ENCODE results near the gene TPT1. TPM values are rescaled to one million over a fixed set of nuclear protein-coding genes. Genes with fewer than 3 reads are reported as not detected.

The TPT1 gene
- total RNA-seq, 1 experiment from 2014 or later: 3,611 TPM

- H3K4me3 ChIP-seq (ENCODE audit: low read depth, low read length): no peak overlapping the region
- no peaks in the 10 kb centered on the region for H3K36me3 ChIP-seq (ENCODE audit: control insufficient read depth, insufficient read depth, low read length)
- no TSS peak for BruUV-seq (replicated peaks)
- Mint-ChIP-seq H3K4me1 (ENCODE audit: low read depth, unreplicated experiment) (peaks cover 14% of the 10 kb centered on the region), H3K27me3 (ENCODE audit: insufficient read depth, unreplicated experiment) (no peaks in the 10 kb centered on the region), H3K4me3 (ENCODE audit: unreplicated experiment) (no peak overlapping the region), H3K27ac (ENCODE audit: unreplicated experiment) (peak overlapping the region; percentile 54), H3K9me3 (ENCODE audit: unreplicated experiment) (peaks cover 25% of the 10 kb centered on the region), H3K36me3 (ENCODE audit: insufficient read depth, unreplicated experiment) (peaks cover 18% of the 10 kb centered on the region)
- ChIA-PET POLR2A (no interaction called here), CTCF (no interaction called here)
- H3K27me3 ChIP-seq (replicated peaks; ENCODE audit: control insufficient read depth, insufficient read depth, low read length): no peaks in the 10 kb centered on the region
- H3K9me3 ChIP-seq: no peaks in the 10 kb centered on the region
- intact Hi-C loops (cut with micrococcal nuclease; ENCODE audit: unreplicated experiment): no loop called here
- peaks cover 4% of the 10 kb centered on the region; the same call in 1 of the 2 replicates for H3K4me1 ChIP-seq
- no peak for DNase-seq
- TF ChIP-seq CTCF (IDR thresholded peaks at IDR 0.05; ENCODE audit: insufficient read depth in 1 of 2, low read depth in 1 of 2, low read length in 1 of 2, severe bottlenecking in 1 of 2, unreplicated experiment in 1 of 2): no peak
These were observed 24.0 kb upstream of the TPT1 start for GRCh38 chr13:45364876-45365557.

GRCh38 chr13:45362939-45363338, 22.0 kb upstream of the TPT1 start:
- Histone ChIP-seq H3K9me3 (no peaks in the 10 kb centered on the region), H3K27me3 (replicated peaks; ENCODE audit: control insufficient read depth, insufficient read depth, low read length) (no peaks in the 10 kb centered on the region), H3K36me3 (ENCODE audit: control insufficient read depth, insufficient read depth, low read length) (no peaks in the 10 kb centered on the region), H3K4me3 (ENCODE audit: low read depth, low read length) (no peak overlapping the region), H3K4me1 (peaks cover 4% of the 10 kb centered on the region; the same call in 1 of the 2 replicates)
- no TSS peak for BruUV-seq (replicated peaks)
- peak in 1 of 2 experiments; percentile 37 for TF ChIP-seq CTCF (IDR thresholded peaks at IDR 0.05; ENCODE audit: insufficient read depth in 1 of 2, low read depth in 1 of 2, low read length in 1 of 2, severe bottlenecking in 1 of 2, unreplicated experiment in 1 of 2)
- no peaks in the 10 kb centered on the region for H3K27me3 Mint-ChIP-seq (ENCODE audit: insufficient read depth, unreplicated experiment)
- ChIA-PET POLR2A (no interaction called here), CTCF (interaction anchor here (1.0 to 1.1 kb wide), 2 partner anchors 22 to 31 kb away, joined by 3 read pairs; partner anchors contain the start of gene TPT1)
- peaks cover 25% of the 10 kb centered on the region for H3K9me3 Mint-ChIP-seq (ENCODE audit: unreplicated experiment)
- DNase-seq: peak in 1 of 2 experiments; percentile 30
- intact Hi-C loops (cut with micrococcal nuclease; ENCODE audit: unreplicated experiment): no loop called here
- H3K27ac Mint-ChIP-seq (ENCODE audit: unreplicated experiment): peak overlapping the region; percentile 53
- peaks cover 14% of the 10 kb centered on the region for H3K4me1 Mint-ChIP-seq (ENCODE audit: low read depth, unreplicated experiment)
- peaks cover 18% of the 10 kb centered on the region for H3K36me3 Mint-ChIP-seq (ENCODE audit: insufficient read depth, unreplicated experiment)
- no peak overlapping the region for H3K4me3 Mint-ChIP-seq (ENCODE audit: unreplicated experiment)

- Mint-ChIP-seq H3K9me3 (ENCODE audit: unreplicated experiment) (peaks cover 25% of the 10 kb centered on the region), H3K27ac (ENCODE audit: unreplicated experiment) (peak overlapping the region; percentile 53), H3K4me3 (ENCODE audit: unreplicated experiment) (no peak overlapping the region), H3K27me3 (ENCODE audit: insufficient read depth, unreplicated experiment) (no peaks in the 10 kb centered on the region), H3K36me3 (ENCODE audit: insufficient read depth, unreplicated experiment) (peaks cover 20% of the 10 kb centered on the region), H3K4me1 (ENCODE audit: low read depth, unreplicated experiment) (peaks cover 14% of the 10 kb centered on the region)
- H3K36me3 ChIP-seq (ENCODE audit: control insufficient read depth, insufficient read depth, low read length): 0 out of 2 replicates have a peak, but pooled peaks cover 1% of the 10 kb centered on the region
- BruUV-seq (replicated peaks): no TSS peak
- no peaks in the 10 kb centered on the region for H3K27me3 ChIP-seq (replicated peaks; ENCODE audit: control insufficient read depth, insufficient read depth, low read length)
- H3K4me1 ChIP-seq: peaks cover 4% of the 10 kb centered on the region; the same call in 1 of the 2 replicates
- CTCF ChIA-PET: no interaction called here
- POLR2A ChIA-PET: no interaction called here
- H3K4me3 ChIP-seq (ENCODE audit: low read depth, low read length): no peak overlapping the region
- intact Hi-C loops (cut with micrococcal nuclease; ENCODE audit: unreplicated experiment): no loop called here
- no peak for TF ChIP-seq CTCF (IDR thresholded peaks at IDR 0.05; ENCODE audit: insufficient read depth in 1 of 2, low read depth in 1 of 2, low read length in 1 of 2, severe bottlenecking in 1 of 2, unreplicated experiment in 1 of 2)
- no peaks in the 10 kb centered on the region for H3K9me3 ChIP-seq
- DNase-seq: no peak
These were observed 20.7 kb upstream of the TPT1 start for GRCh38 chr13:45361596-45362206.

Measured in Caco-2 (cell line).